ENCODE results near the gene NOP14.

NOP14 gene

GRCh38 chr4:2932321-2932950 is 30.8 kb downstream of the NOP14 start:
- Histone ChIP-seq H3K36me3 (ENCODE audit: insufficient read depth, low read length) (peaks cover 53% of the 10 kb centered on the region), H3K4me2 (ENCODE audit: low read length) (peak overlapping the region; percentile 93), H3K4me1 (ENCODE audit: control insufficient read depth, insufficient read depth, low read length) (peaks cover 39% of the 10 kb centered on the region), H3K27me3 (ENCODE audit: control insufficient read depth, insufficient read depth, low read length) (no peaks in the 10 kb centered on the region), H3K9me3 (replicated peaks; ENCODE audit: low read length) (no peaks in the 10 kb centered on the region), H3K4me3 (ENCODE audit: low read length) (peak overlapping the region; percentile 81), H3K9ac (ENCODE audit: low read depth, low read length) (peak overlapping the region; percentile 84)

- no peaks in the 10 kb centered on the region for H3K9me3 ChIP-seq (replicated peaks; ENCODE audit: low read length)
- H3K36me3 ChIP-seq (ENCODE audit: insufficient read depth, low read length) = peaks cover 56% of the 10 kb centered on the region
- no peaks in the 10 kb centered on the region for H3K27me3 ChIP-seq (ENCODE audit: control insufficient read depth, insufficient read depth, low read length)
- H3K4me1 ChIP-seq (ENCODE audit: control insufficient read depth, insufficient read depth, low read length) = peaks cover 32% of the 10 kb centered on the region
- H3K4me2 ChIP-seq (ENCODE audit: low read length) = peak overlapping the region; percentile 93
- H3K9ac ChIP-seq (ENCODE audit: low read depth, low read length) = no peak overlapping the region
- no peak overlapping the region for H3K4me3 ChIP-seq (ENCODE audit: low read length)
These were observed 31.5 kb downstream of the NOP14 start for GRCh38 chr4:2931512-2932301.

DNA sequence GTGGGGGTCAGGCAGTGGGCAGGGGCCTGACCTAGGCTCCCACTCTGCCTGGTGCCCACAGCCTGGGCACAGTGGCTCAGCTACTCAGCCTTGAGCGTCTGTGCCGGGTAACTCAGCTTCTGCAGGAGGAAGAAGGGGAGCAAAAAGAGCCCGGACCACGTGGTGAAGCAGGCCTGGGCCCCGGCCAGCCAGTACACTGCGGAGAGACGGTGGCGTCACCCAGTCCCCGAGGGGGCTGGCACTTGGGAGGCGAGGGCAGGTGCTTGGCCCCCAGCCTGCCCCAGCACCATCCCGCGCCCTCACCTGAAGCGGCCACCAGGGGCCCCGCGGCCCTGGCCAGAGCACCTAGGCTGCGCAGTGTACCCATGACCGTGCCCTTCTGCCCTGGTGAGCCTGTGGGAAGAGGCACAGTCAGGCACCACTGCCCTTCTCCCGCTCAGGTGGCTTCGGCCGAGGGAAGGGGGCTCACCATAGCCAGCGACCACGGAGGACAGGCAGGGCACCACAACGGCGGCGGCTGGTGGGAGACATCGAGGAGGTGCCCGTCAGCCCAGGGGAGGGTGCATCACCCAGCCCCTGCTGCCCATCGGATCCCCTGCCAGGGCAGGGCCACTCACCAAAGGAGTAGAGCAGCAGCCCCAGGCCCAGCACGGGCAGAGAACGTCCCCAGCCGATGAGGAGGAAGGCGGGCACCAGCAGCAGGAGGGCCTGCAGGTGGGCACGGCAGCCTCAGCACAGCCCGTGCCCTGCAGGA is 32.3 kb downstream of the NOP14 start:
- no peak overlapping the region for H3K9ac ChIP-seq (ENCODE audit: low read depth, low read length)
- H3K27me3 ChIP-seq (ENCODE audit: control insufficient read depth, insufficient read depth, low read length) = no peaks in the 10 kb centered on the region
- H3K4me2 ChIP-seq (ENCODE audit: low read length) = no peak overlapping the region
- H3K4me1 ChIP-seq (ENCODE audit: control insufficient read depth, insufficient read depth, low read length) = peaks cover 24% of the 10 kb centered on the region
- peaks cover 64% of the 10 kb centered on the region for H3K36me3 ChIP-seq (ENCODE audit: insufficient read depth, low read length)
- no peak overlapping the region for H3K4me3 ChIP-seq (ENCODE audit: low read length)
- no peaks in the 10 kb centered on the region for H3K9me3 ChIP-seq (replicated peaks; ENCODE audit: low read length)

- peaks cover 18% of the 10 kb centered on the region for H3K4me1 ChIP-seq (ENCODE audit: control insufficient read depth, insufficient read depth, low read length)
- no peaks in the 10 kb centered on the region for H3K9me3 ChIP-seq (replicated peaks; ENCODE audit: low read length)
- H3K9ac ChIP-seq (ENCODE audit: low read depth, low read length) = no peak overlapping the region
- no peak overlapping the region for H3K4me3 ChIP-seq (ENCODE audit: low read length)
- no peak overlapping the region for H3K4me2 ChIP-seq (ENCODE audit: low read length)
- no peaks in the 10 kb centered on the region for H3K27me3 ChIP-seq (ENCODE audit: control insufficient read depth, insufficient read depth, low read length)
- H3K36me3 ChIP-seq (ENCODE audit: insufficient read depth, low read length) = peaks cover 69% of the 10 kb centered on the region
These were observed 33.0 kb downstream of the NOP14 start for GRCh38 chr4:2930135-2930757.

- peaks cover 76% of the 10 kb centered on the region for H3K36me3 ChIP-seq (ENCODE audit: insufficient read depth, low read length)
- H3K4me2 ChIP-seq (ENCODE audit: low read length) = no peak overlapping the region
- no peaks in the 10 kb centered on the region for H3K9me3 ChIP-seq (replicated peaks; ENCODE audit: low read length)
- peaks cover 18% of the 10 kb centered on the region for H3K4me1 ChIP-seq (ENCODE audit: control insufficient read depth, insufficient read depth, low read length)
- no peak overlapping the region for H3K4me3 ChIP-seq (ENCODE audit: low read length)
- H3K27me3 ChIP-seq (ENCODE audit: control insufficient read depth, insufficient read depth, low read length) = no peaks in the 10 kb centered on the region
- no peak overlapping the region for H3K9ac ChIP-seq (ENCODE audit: low read depth, low read length)
These were observed 33.7 kb downstream of the NOP14 start for GRCh38 chr4:2929469-2929868.

- Histone ChIP-seq H3K9ac (ENCODE audit: low read depth, low read length) (no peak overlapping the region), H3K27me3 (ENCODE audit: control insufficient read depth, insufficient read depth, low read length) (no peaks in the 10 kb centered on the region), H3K4me3 (ENCODE audit: low read length) (no peak overlapping the region), H3K9me3 (replicated peaks; ENCODE audit: low read length) (no peaks in the 10 kb centered on the region), H3K4me1 (ENCODE audit: control insufficient read depth, insufficient read depth, low read length) (peaks cover 15% of the 10 kb centered on the region), H3K36me3 (ENCODE audit: insufficient read depth, low read length) (peaks cover 85% of the 10 kb centered on the region), H3K4me2 (ENCODE audit: low read length) (no peak overlapping the region)
These were observed 34.7 kb downstream of the NOP14 start for GRCh38 chr4:2928242-2929176.

GRCh38 chr4:2927696-2928075 is 35.5 kb downstream of the NOP14 start:
- Histone ChIP-seq H3K9ac (ENCODE audit: low read depth, low read length) (no peak overlapping the region), H3K36me3 (ENCODE audit: insufficient read depth, low read length) (peaks cover 88% of the 10 kb centered on the region), H3K4me3 (ENCODE audit: low read length) (no peak overlapping the region), H3K4me2 (ENCODE audit: low read length) (no peak overlapping the region), H3K27me3 (ENCODE audit: control insufficient read depth, insufficient read depth, low read length) (no peaks in the 10 kb centered on the region), H3K9me3 (replicated peaks; ENCODE audit: low read length) (no peaks in the 10 kb centered on the region), H3K4me1 (ENCODE audit: control insufficient read depth, insufficient read depth, low read length) (peaks cover 11% of the 10 kb centered on the region)

- no peak overlapping the region for H3K4me3 ChIP-seq (ENCODE audit: low read length)
- H3K36me3 ChIP-seq (ENCODE audit: insufficient read depth, low read length) = peaks cover 86% of the 10 kb centered on the region
- H3K4me2 ChIP-seq (ENCODE audit: low read length) = no peak overlapping the region
- H3K27me3 ChIP-seq (ENCODE audit: control insufficient read depth, insufficient read depth, low read length) = no peaks in the 10 kb centered on the region
- peaks cover 6% of the 10 kb centered on the region for H3K4me1 ChIP-seq (ENCODE audit: control insufficient read depth, insufficient read depth, low read length)
- H3K9me3 ChIP-seq (replicated peaks; ENCODE audit: low read length) = no peaks in the 10 kb centered on the region
- no peak overlapping the region for H3K9ac ChIP-seq (ENCODE audit: low read depth, low read length)
These were observed 36.0 kb downstream of the NOP14 start for GRCh38 chr4:2927016-2927695.

GRCh38 chr4:2925931-2926860 is 37.0 kb downstream of the NOP14 start:
- peaks cover 76% of the 10 kb centered on the region for H3K36me3 ChIP-seq (ENCODE audit: insufficient read depth, low read length)
- peaks cover 4% of the 10 kb centered on the region for H3K4me1 ChIP-seq (ENCODE audit: control insufficient read depth, insufficient read depth, low read length)
- H3K9ac ChIP-seq (ENCODE audit: low read depth, low read length) = no peak overlapping the region
- H3K27me3 ChIP-seq (ENCODE audit: control insufficient read depth, insufficient read depth, low read length) = no peaks in the 10 kb centered on the region
- no peak overlapping the region for H3K4me3 ChIP-seq (ENCODE audit: low read length)
- no peak overlapping the region for H3K4me2 ChIP-seq (ENCODE audit: low read length)
- no peaks in the 10 kb centered on the region for H3K9me3 ChIP-seq (replicated peaks; ENCODE audit: low read length)
